GM18508 (cell line): ENCODE data around the gene PLEKHG2.

Experiments used
- ATAC-seq: cut with Tn5 transposase; IDR thresholded peaks from one replicate; pipeline ENCODE4 v1.9.1; 2021; ENCODE audit warnings: moderate number of reproducible peaks; ENCODE audit not compliant: insufficient read depth, unreplicated experiment

The PLEKHG2 gene

GRCh38 chr19:39474139-39474620 lies 61.7 kb downstream of the PLEKHG2 start:
- no peak for ATAC-seq

DNA sequence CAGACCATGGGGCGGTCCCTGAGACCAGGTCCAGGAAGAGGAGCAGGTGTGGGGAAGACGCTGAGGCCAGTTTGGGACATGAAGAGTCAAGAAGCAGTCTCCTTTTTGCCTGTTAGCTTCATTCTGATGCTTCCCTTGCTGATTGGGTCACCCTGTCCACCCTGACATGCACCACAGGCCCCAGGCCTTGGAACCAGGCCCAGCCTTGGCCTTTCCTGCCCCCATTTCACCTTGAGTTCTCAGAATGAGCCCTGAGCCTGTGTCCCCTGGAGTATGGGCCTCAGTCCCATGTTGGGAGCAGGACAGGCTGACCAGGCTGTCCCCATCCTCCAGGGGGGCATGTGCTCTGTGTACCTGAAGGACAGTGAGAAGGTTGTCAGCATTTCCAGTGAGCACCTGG lies 63.3 kb downstream of the PLEKHG2 start:
- no peak for ATAC-seq
